ENCODE data around the gene MED12L. TPM values are rescaled to one million over a fixed set of nuclear protein-coding genes. Genes with fewer than 3 reads are reported as not detected.

MED12L gene
- total and polyA plus RNA-seq, 9 donors, result 2.6 to 11.7 (median 6.8) TPM

GRCh38 chr3:151436675-151437446 lies 351.4 kb downstream of the MED12L start:
- H3K4me1 ChIP-seq (ENCODE audit: control insufficient read depth, insufficient read depth, low read length), result no peaks in the 10 kb centered on the region
- H3K36me3 ChIP-seq (ENCODE audit: control insufficient read depth, insufficient read depth, low read length), result no peaks in the 10 kb centered on the region
- no peak overlapping the region for H3K4me3 ChIP-seq (ENCODE audit: low read length)
- no peak overlapping the region for H3K27ac ChIP-seq (ENCODE audit: low read length)
- 72% methylated on average over 2 of the region's 8 CpGs for WGBS (ENCODE audit: insufficient coverage)
- no peak for DNase-seq
- H3K27me3 ChIP-seq (ENCODE audit: control insufficient read depth, insufficient read depth, low read length), result no peaks in the 10 kb centered on the region
- no peaks in the 10 kb centered on the region for H3K9me3 ChIP-seq (replicated peaks; ENCODE audit: control insufficient read depth, low read depth, low read length)

- 100% methylated on average over 2 of the region's 6 CpGs for WGBS (ENCODE audit: insufficient coverage)
- H3K27me3 ChIP-seq (ENCODE audit: control insufficient read depth, insufficient read depth, low read length), result no peaks in the 10 kb centered on the region
- no peak overlapping the region for H3K27ac ChIP-seq (ENCODE audit: low read length)
- H3K4me1 ChIP-seq (ENCODE audit: control insufficient read depth, insufficient read depth, low read length), result no peaks in the 10 kb centered on the region
- DNase-seq, result no peak
- no peaks in the 10 kb centered on the region for H3K9me3 ChIP-seq (replicated peaks; ENCODE audit: control insufficient read depth, low read depth, low read length)
- no peaks in the 10 kb centered on the region for H3K36me3 ChIP-seq (ENCODE audit: control insufficient read depth, insufficient read depth, low read length)
- H3K4me3 ChIP-seq (ENCODE audit: low read length), result no peak overlapping the region
Measured at GRCh38 chr3:151437906-151438305, 352.4 kb downstream of the MED12L start.

DNA sequence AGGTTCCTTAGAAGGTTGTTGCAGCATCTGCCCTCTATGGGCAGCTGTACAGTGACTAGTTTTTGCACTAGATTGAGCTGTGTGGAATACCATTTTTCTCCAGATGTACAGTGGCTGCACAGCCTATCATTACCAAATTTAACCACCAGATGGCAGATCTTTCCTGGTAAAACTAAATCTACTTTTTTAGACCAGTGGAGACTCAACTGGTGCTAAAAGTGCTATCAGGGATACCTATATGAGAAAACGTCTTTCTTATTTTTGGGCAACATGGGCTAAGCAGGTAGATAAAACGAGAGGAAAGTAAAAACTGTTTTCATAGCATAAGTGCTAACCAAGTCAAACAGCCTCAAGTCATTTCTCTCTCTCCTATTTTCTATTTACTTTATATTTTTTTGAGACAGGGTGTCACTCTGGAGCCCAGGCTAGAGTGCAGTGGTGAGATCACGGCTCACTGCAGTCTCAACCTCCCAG lies 354.2 kb downstream of the MED12L start:
- H3K4me1 ChIP-seq (ENCODE audit: control insufficient read depth, insufficient read depth, low read length), result no peaks in the 10 kb centered on the region
- no peak overlapping the region for H3K27ac ChIP-seq (ENCODE audit: low read length)
- H3K27me3 ChIP-seq (ENCODE audit: control insufficient read depth, insufficient read depth, low read length), result no peaks in the 10 kb centered on the region
- H3K9me3 ChIP-seq (replicated peaks; ENCODE audit: control insufficient read depth, low read depth, low read length), result no peaks in the 10 kb centered on the region
- WGBS (ENCODE audit: insufficient coverage), result no CpG with 5 or more reads among the region's 3 CpGs
- no peak overlapping the region for H3K4me3 ChIP-seq (ENCODE audit: low read length)
- H3K36me3 ChIP-seq (ENCODE audit: control insufficient read depth, insufficient read depth, low read length), result no peaks in the 10 kb centered on the region
- peak; percentile 84 for DNase-seq

DNA sequence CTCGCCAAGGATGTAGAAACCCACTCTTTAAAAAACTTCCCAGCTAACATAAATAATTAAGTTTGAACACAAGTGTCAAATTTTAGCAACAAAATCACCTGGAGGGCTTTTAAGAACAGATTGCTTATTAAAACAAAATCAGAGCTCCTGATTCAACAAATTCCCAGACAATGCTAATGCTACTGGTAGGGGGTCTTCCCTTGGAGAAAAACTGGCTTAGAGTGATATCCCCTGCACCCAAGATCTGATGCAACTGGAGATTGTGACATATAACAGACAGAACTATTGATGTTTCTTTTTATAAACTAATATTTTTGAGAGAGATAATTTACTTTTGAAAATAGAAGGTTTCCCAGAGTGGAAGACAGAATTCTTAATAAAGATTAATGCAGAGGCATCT lies 355.5 kb downstream of the MED12L start:
- WGBS (ENCODE audit: insufficient coverage), result no CpG with 5 or more reads among the region's 1 CpG
- DNase-seq, result no peak
- H3K4me1 ChIP-seq (ENCODE audit: control insufficient read depth, insufficient read depth, low read length), result no peaks in the 10 kb centered on the region
- H3K27me3 ChIP-seq (ENCODE audit: control insufficient read depth, insufficient read depth, low read length), result no peaks in the 10 kb centered on the region
- H3K4me3 ChIP-seq (ENCODE audit: low read length), result no peak overlapping the region
- no peaks in the 10 kb centered on the region for H3K36me3 ChIP-seq (ENCODE audit: control insufficient read depth, insufficient read depth, low read length)
- no peak overlapping the region for H3K27ac ChIP-seq (ENCODE audit: low read length)
- H3K9me3 ChIP-seq (replicated peaks; ENCODE audit: control insufficient read depth, low read depth, low read length), result no peaks in the 10 kb centered on the region

DNA sequence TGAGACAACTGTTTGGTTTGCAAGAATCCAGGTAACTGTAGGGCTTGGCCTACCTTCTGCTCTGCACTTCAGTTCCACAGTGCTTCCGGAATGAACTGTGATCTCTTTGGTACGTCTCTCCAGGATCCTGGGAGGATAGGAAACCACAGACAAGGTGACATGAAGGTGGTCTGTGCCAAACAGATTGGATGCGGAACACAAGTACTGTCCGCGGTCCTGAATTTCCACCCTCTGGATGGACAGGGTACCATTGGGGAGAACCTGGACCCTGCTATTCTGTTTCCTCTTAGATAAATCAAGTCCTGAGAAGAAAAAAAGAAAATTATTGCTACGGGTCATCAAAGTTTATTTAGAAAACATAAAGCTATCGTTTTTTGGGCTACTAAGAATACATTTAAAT lies 358.1 kb downstream of the MED12L start:
- WGBS (ENCODE audit: insufficient coverage), result 85% methylated on average over 3 of the region's 7 CpGs

GRCh38 chr3:151445273-151446001 lies 360.0 kb downstream of the MED12L start:
- H3K4me3 ChIP-seq (ENCODE audit: low read length), result no peak overlapping the region
- H3K27me3 ChIP-seq (ENCODE audit: control insufficient read depth, insufficient read depth, low read length), result no peaks in the 10 kb centered on the region
- H3K9me3 ChIP-seq (replicated peaks; ENCODE audit: control insufficient read depth, low read depth, low read length), result no peaks in the 10 kb centered on the region
- DNase-seq, result no peak
- H3K27ac ChIP-seq (ENCODE audit: low read length), result no peak overlapping the region
- 94% methylated on average over 5 of the region's 5 CpGs for WGBS (ENCODE audit: insufficient coverage)
- H3K36me3 ChIP-seq (ENCODE audit: control insufficient read depth, insufficient read depth, low read length), result no peaks in the 10 kb centered on the region
- no peaks in the 10 kb centered on the region for H3K4me1 ChIP-seq (ENCODE audit: control insufficient read depth, insufficient read depth, low read length)

More for the DNA sequence above, 358.1 kb downstream of the MED12L start:
- Histone ChIP-seq H3K27ac (ENCODE audit: low read length) (no peak overlapping the region), H3K36me3 (ENCODE audit: control insufficient read depth, insufficient read depth, low read length) (no peaks in the 10 kb centered on the region), H3K27me3 (ENCODE audit: control insufficient read depth, insufficient read depth, low read length) (no peaks in the 10 kb centered on the region), H3K4me3 (ENCODE audit: low read length) (no peak overlapping the region), H3K4me1 (ENCODE audit: control insufficient read depth, insufficient read depth, low read length) (no peaks in the 10 kb centered on the region), H3K9me3 (replicated peaks; ENCODE audit: control insufficient read depth, low read depth, low read length) (no peaks in the 10 kb centered on the region)
- peak; percentile 30 for DNase-seq

GRCh38 chr3:151446002-151446340 lies 360.5 kb downstream of the MED12L start:
- Histone ChIP-seq H3K27ac (ENCODE audit: low read length) (no peak overlapping the region), H3K4me3 (ENCODE audit: low read length) (no peak overlapping the region), H3K36me3 (ENCODE audit: control insufficient read depth, insufficient read depth, low read length) (no peaks in the 10 kb centered on the region), H3K9me3 (replicated peaks; ENCODE audit: control insufficient read depth, low read depth, low read length) (no peaks in the 10 kb centered on the region), H3K27me3 (ENCODE audit: control insufficient read depth, insufficient read depth, low read length) (no peaks in the 10 kb centered on the region), H3K4me1 (ENCODE audit: control insufficient read depth, insufficient read depth, low read length) (no peaks in the 10 kb centered on the region)
- DNase-seq, result no peak
- 61% methylated on average over 3 of the region's 3 CpGs for WGBS (ENCODE audit: insufficient coverage)

DNA sequence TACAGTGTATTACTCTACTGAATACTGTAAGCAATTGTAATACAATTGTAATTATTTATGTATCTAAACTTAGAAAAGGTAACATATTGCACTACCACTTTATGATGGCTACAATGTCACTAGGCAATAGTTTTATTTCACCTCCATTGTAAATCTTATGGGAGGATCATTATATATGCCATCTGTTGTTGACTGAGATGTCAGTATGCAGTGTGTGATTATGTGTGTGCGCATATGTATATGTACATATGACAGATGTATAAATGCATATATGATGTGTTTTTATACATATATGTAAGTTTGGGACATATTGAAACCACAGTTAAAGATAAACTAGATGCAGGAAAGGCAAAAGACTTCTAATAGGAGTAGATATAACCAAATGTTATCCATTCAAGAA lies 366.9 kb downstream of the MED12L start:
- no peak overlapping the region for H3K27ac ChIP-seq (ENCODE audit: low read length)
- no peaks in the 10 kb centered on the region for H3K9me3 ChIP-seq (replicated peaks; ENCODE audit: control insufficient read depth, low read depth, low read length)
- H3K36me3 ChIP-seq (ENCODE audit: control insufficient read depth, insufficient read depth, low read length), result no peaks in the 10 kb centered on the region
- no peaks in the 10 kb centered on the region for H3K4me1 ChIP-seq (ENCODE audit: control insufficient read depth, insufficient read depth, low read length)
- H3K27me3 ChIP-seq (ENCODE audit: control insufficient read depth, insufficient read depth, low read length), result no peaks in the 10 kb centered on the region
- no CpG with 5 or more reads among the region's 1 CpG for WGBS (ENCODE audit: insufficient coverage)
- no peak for DNase-seq
- H3K4me3 ChIP-seq (ENCODE audit: low read length), result no peak overlapping the region

DNA sequence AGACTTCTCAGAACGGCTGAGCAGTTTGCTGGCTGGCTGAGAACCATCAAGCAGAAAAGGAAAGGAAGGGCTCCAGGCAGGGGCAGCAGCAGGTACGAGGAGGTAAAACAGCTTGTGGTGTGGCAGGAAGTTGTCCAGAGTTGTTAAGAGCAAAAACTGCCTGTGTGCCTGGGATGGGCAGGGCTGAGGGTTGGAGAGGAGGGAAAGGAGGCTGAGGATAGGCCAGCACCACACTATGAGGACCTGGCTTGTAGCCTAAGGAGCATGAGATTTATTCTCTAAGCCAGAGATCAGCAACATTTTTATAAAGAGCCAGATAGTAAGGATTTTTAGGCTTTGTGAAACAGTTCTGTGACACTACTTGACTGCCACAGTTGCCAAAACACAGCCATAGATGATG lies 367.4 kb downstream of the MED12L start:
- no peak for DNase-seq
- Histone ChIP-seq H3K36me3 (ENCODE audit: control insufficient read depth, insufficient read depth, low read length) (no peaks in the 10 kb centered on the region), H3K9me3 (replicated peaks; ENCODE audit: control insufficient read depth, low read depth, low read length) (no peaks in the 10 kb centered on the region), H3K27ac (ENCODE audit: low read length) (no peak overlapping the region), H3K4me1 (ENCODE audit: control insufficient read depth, insufficient read depth, low read length) (no peaks in the 10 kb centered on the region), H3K4me3 (ENCODE audit: low read length) (no peak overlapping the region), H3K27me3 (ENCODE audit: control insufficient read depth, insufficient read depth, low read length) (no peaks in the 10 kb centered on the region)
- 31% methylated on average over 2 of the region's 2 CpGs for WGBS (ENCODE audit: insufficient coverage)

- peaks cover 7% of the 10 kb centered on the region for H3K4me1 ChIP-seq (ENCODE audit: control insufficient read depth, insufficient read depth, low read length)
- DNase-seq, result no peak
- no peak overlapping the region for H3K27ac ChIP-seq (ENCODE audit: low read length)
- WGBS (ENCODE audit: insufficient coverage), result no CpG with 5 or more reads among the region's 3 CpGs
- H3K36me3 ChIP-seq (ENCODE audit: control insufficient read depth, insufficient read depth, low read length), result no peaks in the 10 kb centered on the region
- H3K27me3 ChIP-seq (ENCODE audit: control insufficient read depth, insufficient read depth, low read length), result peaks cover 8% of the 10 kb centered on the region
- H3K9me3 ChIP-seq (replicated peaks; ENCODE audit: control insufficient read depth, low read depth, low read length), result no peaks in the 10 kb centered on the region
- H3K4me3 ChIP-seq (ENCODE audit: low read length), result no peak overlapping the region
Measured at GRCh38 chr3:151456065-151456464, 370.6 kb downstream of the MED12L start.

Data from muscle of leg (tissue), 11 donors.